HepG2 (cell line): ENCODE data around the gene ZG16. TPM values are rescaled to one million over a fixed set of nuclear protein-coding genes. Genes with fewer than 3 reads are reported as not detected.
A peak's percentile ranks its signal among the peaks of the same experiment; 100 is the strongest.

Source experiments
- ARNT ChIP-seq: fragments of 450-650 bp; IDR thresholded peaks from 2 replicates; pipeline ENCODE4 v1.6.1; 2017
- ATF6 ChIP-seq: sonication (generic); formaldehyde crosslinking; conservative IDR thresholded peaks from 2 replicates; pipeline ENCODE4 v1.4.0; 2020; ENCODE audit warnings: missing genetic modification reagents
- EEA1 ChIP-seq: sonication (generic); formaldehyde crosslinking; IDR thresholded peaks from 2 replicates; pipeline ENCODE4 v1.5.1; 2020; ENCODE audit warnings: mild to moderate bottlenecking, missing genetic modification reagents, borderline replicate concordance
- FUBP1 ChIP-seq: sonication (generic); formaldehyde crosslinking; IDR thresholded peaks from 2 replicates; pipeline ENCODE4 v1.5.1; 2020; ENCODE audit warnings: missing genetic modification reagents, mild to moderate bottlenecking, borderline replicate concordance
- HNRNPUL1 ChIP-seq: fragments of 200-400 bp; formaldehyde crosslinking; IDR thresholded peaks from 2 replicates; pipeline ENCODE4 v1.6.1; 2017; ENCODE audit warnings: low read depth, mild to moderate bottlenecking, low read length, moderate library complexity
- HOXA9 ChIP-seq: sonication (generic); formaldehyde crosslinking; IDR thresholded peaks from 2 replicates; pipeline ENCODE4 v1.8.1; 2022; ENCODE audit warnings: missing genetic modification reagents, mild to moderate bottlenecking, moderate library complexity, borderline replicate concordance
- NBN ChIP-seq: fragments of 450-650 bp; conservative IDR thresholded peaks from 2 replicates; pipeline ENCODE4 v1.6.1; 2017
- PHF21A ChIP-seq: sonication (generic); formaldehyde crosslinking; IDR thresholded peaks from 2 replicates; pipeline ENCODE4 v1.5.0; 2020; ENCODE audit warnings: mild to moderate bottlenecking, missing genetic modification reagents
- RFX3 ChIP-seq: IDR thresholded peaks from 2 replicates; pipeline ENCODE4 v1.6.1; 2016; ENCODE audit warnings: missing biosample characterization, missing genetic modification reagents
- SMYD3 ChIP-seq: sonication (generic); formaldehyde crosslinking; IDR thresholded peaks from 2 replicates; pipeline ENCODE4 v1.8.1; 2023; ENCODE audit warnings: mild to moderate bottlenecking, missing genetic modification reagents
- THAP11 ChIP-seq: IDR thresholded peaks from 2 replicates; pipeline ENCODE4 v1.6.1; 2016; ENCODE audit warnings: missing biosample characterization, missing genetic modification reagents
- TOE1 ChIP-seq: sonication (generic); formaldehyde crosslinking; IDR thresholded peaks from 2 replicates; pipeline ENCODE4 v1.4.0; 2020; ENCODE audit warnings: mild to moderate bottlenecking, missing genetic modification reagents
- TRIM22 ChIP-seq: fragments of 450-650 bp; IDR thresholded peaks from 2 replicates; pipeline ENCODE4 v1.6.1; 2017
- WIZ ChIP-seq: sonication (generic); formaldehyde crosslinking; IDR thresholded peaks from 2 replicates; pipeline ENCODE4 v1.5.1; 2020; ENCODE audit warnings: mild to moderate bottlenecking, missing genetic modification reagents
- ZMAT5 ChIP-seq: sonication (generic); formaldehyde crosslinking; IDR thresholded peaks from 2 replicates; pipeline ENCODE4 v1.5.0; 2020; ENCODE audit warnings: mild to moderate bottlenecking, low read depth, missing genetic modification reagents, borderline replicate concordance
- ZNF121 ChIP-seq: sonication (generic); formaldehyde crosslinking; IDR thresholded peaks from 2 replicates; pipeline ENCODE4 v1.5.0; 2020; ENCODE audit warnings: mild to moderate bottlenecking, missing genetic modification reagents
- ZNF124 ChIP-seq: sonication (generic); formaldehyde crosslinking; IDR thresholded peaks from 2 replicates; pipeline ENCODE4 v1.4.0; 2020; ENCODE audit warnings: missing genetic modification reagents
- ZNF207 ChIP-seq: fragments of 450-650 bp; IDR thresholded peaks from 2 replicates; pipeline ENCODE4 v1.6.1; 2016; ENCODE audit warnings: antibody characterized with exemption, borderline replicate concordance
- ZNF24 ChIP-seq: fragments of 450-650 bp; IDR thresholded peaks from 2 replicates; pipeline ENCODE4 v1.6.1; 2017; ENCODE audit warnings: antibody characterized with exemption, mild to moderate bottlenecking
- ZNF296 ChIP-seq: sonication (generic); formaldehyde crosslinking; conservative IDR thresholded peaks from 2 replicates; pipeline ENCODE4 v1.5.0; 2020; ENCODE audit warnings: mild to moderate bottlenecking, missing genetic modification reagents
- ZNF740 ChIP-seq: sonication (generic); formaldehyde crosslinking; IDR thresholded peaks from 2 replicates; pipeline ENCODE4 v1.4.0; 2020; ENCODE audit warnings: missing genetic modification reagents
- ZNF770 ChIP-seq: sonication (generic); formaldehyde crosslinking; IDR thresholded peaks from 2 replicates; pipeline ENCODE4 v1.5.0; 2020; ENCODE audit warnings: mild to moderate bottlenecking, missing genetic modification reagents
- polyA plus RNA-seq, 8 experiments: library from polyadenylated mRNA; depleted of rRNA in 3 of 8; stranded (reverse) in 7 of 8; unstranded in 1 of 8; fragments of >200 nt; fragmentation: Illumina TruSeq in 4 of 8; extraction: Trizol in 4 of 8; gene quantifications; 2 replicates each; pipeline versions ENCODE4 v1.2.1 to v1.2.3, GENCODE V29; 2011 to 2016; ENCODE audit warnings: low read depth in 4 of 8, missing spikeins in 1 of 8, mixed read lengths in 1 of 8; ENCODE audit not compliant: insufficient read depth in 1 of 8
- total RNA-seq, 5 experiments: library from RNA; depleted of rRNA; stranded (reverse); fragments of >200 nt; fragmentation: Illumina TruSeq; extraction: Trizol; gene quantifications; 2 replicates each; pipeline ENCODE4 v1.2.3, GENCODE V29; 2016; ENCODE audit warnings: low read depth in 1 of 5

The ZG16 gene
- total and polyA plus RNA-seq, 2 of the 13 experiments (the other 11 are each of a cell fraction or from before 2014, with no cell fraction given) = 0.04 to 0.07 TPM

GRCh38 chr16:29807426-29808218 is 29.6 kb downstream of the ZG16 start (continued):
- 0 out of 2 replicates have a peak, but pooled peaks have one; percentile 75 for TF ChIP-seq ZNF740
- no peak for TF ChIP-seq PHF21A (CRISPR knock-in tag)
- no peak for TF ChIP-seq ARNT
- 0 out of 2 replicates have a peak, but pooled peaks have one; percentile 23 for TF ChIP-seq FUBP1 (CRISPR knock-in tag)
- TF ChIP-seq ZMAT5 (CRISPR knock-in tag) = 0 out of 2 replicates have a peak, but pooled peaks have one; percentile 79
- no peak for TF ChIP-seq NBN
- no peak for TF ChIP-seq ZNF207
- no peak for TF ChIP-seq ATF6 (CRISPR knock-in tag)
- peak; percentile 42; the same call in 1 of the 2 replicates for TF ChIP-seq RFX3 (CRISPR knock-in tag)
- TF ChIP-seq TOE1 = peak; percentile 91; the same call in 1 of the 2 replicates
- TF ChIP-seq HNRNPUL1 = no peak
- peak; percentile 99 for TF ChIP-seq HOXA9 (CRISPR knock-in tag)
- TF ChIP-seq ZNF770 (CRISPR knock-in tag) = peak; percentile 82
- TF ChIP-seq WIZ (CRISPR knock-in tag) = peak; percentile 91
- TF ChIP-seq ZNF296 (CRISPR knock-in tag) = no peak
- TF ChIP-seq ZNF124 = peak; percentile 63; the same call in 1 of the 2 replicates
- TF ChIP-seq SMYD3 = peak; percentile 91; the same call in 1 of the 2 replicates
- peak; percentile 99 for TF ChIP-seq EEA1 (CRISPR knock-in tag)
- no peak for TF ChIP-seq TRIM22
- peak; percentile 81 for TF ChIP-seq THAP11 (CRISPR knock-in tag)
- TF ChIP-seq ZNF24 = no peak
- TF ChIP-seq ZNF121 (CRISPR knock-in tag) = peak; percentile 73
